HG03097 (cell line): ENCODE results near the gene ALOX15B.
"Not testable (repeated sequence)": the region's sequence is repeated elsewhere in the genome, so short reads cannot be mapped to it uniquely, and the experiment has no call there.

Source experiments
- ATAC-seq: cut with Tn5 transposase; IDR thresholded peaks from one replicate; pipeline ENCODE4 v1.9.1; 2021; ENCODE audit not compliant: unreplicated experiment, low FRiP score

ALOX15B gene

GRCh38 chr17:8060274-8060673 lies 21.4 kb downstream of the ALOX15B start:
- ATAC-seq, result no peak

- ATAC-seq, result not testable (repeated sequence)
Observed at GRCh38 chr17:8061851-8062250, 23.0 kb downstream of the ALOX15B start.

- no peak for ATAC-seq
Observed at GRCh38 chr17:8062435-8062806, 23.6 kb downstream of the ALOX15B start.

GRCh38 chr17:8062807-8063483 lies 24.1 kb downstream of the ALOX15B start:
- no peak for ATAC-seq

GRCh38 chr17:8063761-8064534 lies 25.1 kb downstream of the ALOX15B start:
- no peak for ATAC-seq

GRCh38 chr17:8064561-8065019 lies 25.7 kb downstream of the ALOX15B start:
- ATAC-seq, result no peak

GRCh38 chr17:8066841-8067775 lies 28.2 kb downstream of the ALOX15B start:
- no peak for ATAC-seq

GRCh38 chr17:8067806-8068205 lies 28.9 kb downstream of the ALOX15B start:
- ATAC-seq, result no peak

GRCh38 chr17:8068736-8069586 lies 30.1 kb downstream of the ALOX15B start:
- ATAC-seq, result no peak

GRCh38 chr17:8069587-8069860 lies 30.7 kb downstream of the ALOX15B start:
- no peak for ATAC-seq

GRCh38 chr17:8071496-8071895 lies 32.6 kb downstream of the ALOX15B start:
- ATAC-seq, result no peak

GRCh38 chr17:8072341-8072728 lies 33.5 kb downstream of the ALOX15B start:
- no peak for ATAC-seq

GRCh38 chr17:8072729-8073461 lies 34.0 kb downstream of the ALOX15B start:
- no peak for ATAC-seq

GRCh38 chr17:8073627-8074484 lies 35.0 kb downstream of the ALOX15B start:
- ATAC-seq, result no peak

- ATAC-seq, result no peak
Observed at GRCh38 chr17:8074554-8074953, 35.7 kb downstream of the ALOX15B start.

GRCh38 chr17:8075081-8075480 lies 36.2 kb downstream of the ALOX15B start:
- no peak for ATAC-seq

- no peak for ATAC-seq
Observed at GRCh38 chr17:8075574-8076342, 36.9 kb downstream of the ALOX15B start.
